NT2/D1 (cell line): ENCODE measurements around the gene IRF2.

Source experiments
- YY1 ChIP-seq: IDR thresholded peaks from 2 replicates; pipeline ENCODE4 v1.6.1; 2011; ENCODE audit not compliant: insufficient read length, insufficient read depth
- ZNF274 ChIP-seq: IDR thresholded peaks from 2 replicates; pipeline ENCODE4 v1.6.1; 2011; ENCODE audit warnings: mild to moderate bottlenecking, low read depth, low read length

GRCh38 chr4:184403384-184403781 lies 71.0 kb downstream of the IRF2 start:
- TF ChIP-seq ZNF274 (no peak), YY1 (no peak)
